HG02588 (cell line): ENCODE data around the gene GALNT5.
A peak's percentile ranks its signal among the peaks of the same experiment; 100 is the strongest.
"Not testable (repeated sequence)": the region's sequence is repeated elsewhere in the genome, so short reads cannot be mapped to it uniquely, and the experiment has no call there.

Experiments
- ATAC-seq: cut with Tn5 transposase; IDR thresholded peaks from one replicate; pipeline ENCODE4 v1.9.1; 2021; ENCODE audit warnings: mild to moderate bottlenecking, moderate library complexity; ENCODE audit not compliant: unreplicated experiment

The GALNT5 gene

GRCh38 chr2:157246765-157247407, 10.6 kb upstream of the GALNT5 start:
- no peak for ATAC-seq

- no peak for ATAC-seq
Observed at GRCh38 chr2:157250836-157251235, 6.7 kb upstream of the GALNT5 start.

- ATAC-seq: no peak
Observed at GRCh38 chr2:157251932-157252331, 5.6 kb upstream of the GALNT5 start.

GRCh38 chr2:157252529-157252928, 5.0 kb upstream of the GALNT5 start:
- no peak for ATAC-seq

GRCh38 chr2:157254041-157254440, 3.5 kb upstream of the GALNT5 start:
- no peak for ATAC-seq

- no peak for ATAC-seq
Observed at GRCh38 chr2:157255746-157256145, 1.8 kb upstream of the GALNT5 start.

- peak; percentile 98 for ATAC-seq
Observed at GRCh38 chr2:157256626-157257025, 879 bp upstream of the GALNT5 start.

- ATAC-seq: no peak
Observed at GRCh38 chr2:157258520-157259326, 1.2 kb downstream of the GALNT5 start.

GRCh38 chr2:157259386-157259785, 1.9 kb downstream of the GALNT5 start:
- ATAC-seq: no peak

- no peak for ATAC-seq
Observed at GRCh38 chr2:157259960-157260359, 2.5 kb downstream of the GALNT5 start.

- no peak for ATAC-seq
Observed at GRCh38 chr2:157260533-157261198, 3.2 kb downstream of the GALNT5 start.

- ATAC-seq: no peak
Observed at GRCh38 chr2:157261199-157261782, 3.8 kb downstream of the GALNT5 start.

- ATAC-seq: no peak
Observed at GRCh38 chr2:157262248-157262647, 4.7 kb downstream of the GALNT5 start.

GRCh38 chr2:157264099-157264498, 6.6 kb downstream of the GALNT5 start:
- ATAC-seq: no peak

GRCh38 chr2:157265825-157266224, 8.3 kb downstream of the GALNT5 start:
- ATAC-seq: no peak

GRCh38 chr2:157267476-157267875, 10.0 kb downstream of the GALNT5 start:
- ATAC-seq: no peak

GRCh38 chr2:157269060-157269459, 11.6 kb downstream of the GALNT5 start:
- ATAC-seq: no peak

GRCh38 chr2:157269922-157270321, 12.4 kb downstream of the GALNT5 start:
- ATAC-seq: peak; percentile 50

GRCh38 chr2:157271590-157272203, 14.2 kb downstream of the GALNT5 start:
- no peak for ATAC-seq

GRCh38 chr2:157279311-157279710, 21.8 kb downstream of the GALNT5 start:
- not testable (repeated sequence) for ATAC-seq

GRCh38 chr2:157281316-157281715, 23.8 kb downstream of the GALNT5 start:
- no peak for ATAC-seq
